Measurements from ENCODE around the gene KIF26A. TPM values are rescaled to one million over a fixed set of nuclear protein-coding genes. Genes with fewer than 3 reads are reported as not detected.
A peak's percentile ranks its signal among the peaks of the same experiment; 100 is the strongest.
"Not testable (repeated sequence)": the region's sequence is repeated elsewhere in the genome, so short reads cannot be mapped to it uniquely, and the experiment has no call there.

Gene KIF26A
- total RNA-seq, 3 donors from 2014 or later = 1.4 to 4.6 (median 2.2) TPM

DNA sequence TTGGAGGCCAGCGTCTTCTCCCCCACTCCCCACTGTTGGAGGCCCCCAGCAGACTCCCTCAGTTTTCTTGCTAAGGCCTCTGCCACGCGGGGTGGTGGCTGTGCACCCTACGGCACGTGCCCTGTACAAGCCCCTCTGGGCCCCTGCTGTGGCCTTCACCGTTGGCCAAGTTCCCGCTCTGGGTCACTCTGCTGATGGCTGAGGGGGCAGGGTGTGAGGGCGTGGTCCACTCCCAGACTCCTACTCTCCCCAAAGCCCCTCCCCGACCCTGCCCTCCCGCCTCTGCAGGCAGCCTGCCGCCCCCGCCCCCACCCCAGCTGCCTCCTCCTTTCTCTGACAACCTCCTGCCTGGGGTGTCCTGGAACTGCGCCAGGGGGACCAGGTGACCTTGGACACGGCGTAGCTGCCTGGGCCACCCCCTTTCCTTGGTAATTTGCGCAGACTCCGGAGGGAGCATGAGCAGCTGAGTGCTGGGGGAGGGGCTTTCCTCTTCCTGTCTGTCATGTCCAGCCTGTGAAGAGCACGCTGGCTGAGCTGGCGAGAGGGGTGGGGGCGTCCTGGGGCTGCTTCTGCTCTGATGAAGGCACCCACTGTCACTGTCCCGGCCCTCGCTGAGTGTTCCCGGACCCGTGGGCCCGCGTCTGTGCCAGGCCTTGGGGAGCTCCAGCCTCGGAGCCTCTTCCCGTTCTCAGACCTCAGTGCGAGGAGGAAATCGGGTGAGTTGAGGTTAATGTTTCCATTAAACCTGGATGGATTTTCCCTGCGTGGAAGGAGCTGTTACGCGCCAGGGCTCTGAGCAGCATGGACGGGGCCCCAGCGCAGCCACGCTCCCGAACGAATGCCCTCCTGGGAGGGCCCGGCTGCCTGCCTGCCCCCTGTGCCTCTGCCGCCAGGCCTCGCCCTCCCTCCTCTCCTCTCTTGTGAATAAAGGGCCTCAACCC is 85.0 kb downstream of the KIF26A start:
- Histone ChIP-seq H3K4me3 (peak overlapping the region in 2 of 3 donors; percentile 39 to 57), H3K9me3 (peaks cover 12 to 14% of the 10 kb centered on the region in 2 donors), H3K27ac (peak overlapping the region in 1 of 2 donors; percentile 32), H3K4me1 (no peaks in the 10 kb centered on the region), H3K27me3 (peaks cover 0 to 53% of the 10 kb centered on the region in 2 donors), H3K36me3 (no peaks in the 10 kb centered on the region)
- DNase-seq (ENCODE audit: low spot score in 2 of 2) = no peak
- TF ChIP-seq POLR2AphosphoS5 (IDR thresholded peaks at IDR 0.05) (no peak), POLR2A (IDR thresholded peaks at IDR 0.05) (no peak)
- TF ChIP-seq, protein P1, sequence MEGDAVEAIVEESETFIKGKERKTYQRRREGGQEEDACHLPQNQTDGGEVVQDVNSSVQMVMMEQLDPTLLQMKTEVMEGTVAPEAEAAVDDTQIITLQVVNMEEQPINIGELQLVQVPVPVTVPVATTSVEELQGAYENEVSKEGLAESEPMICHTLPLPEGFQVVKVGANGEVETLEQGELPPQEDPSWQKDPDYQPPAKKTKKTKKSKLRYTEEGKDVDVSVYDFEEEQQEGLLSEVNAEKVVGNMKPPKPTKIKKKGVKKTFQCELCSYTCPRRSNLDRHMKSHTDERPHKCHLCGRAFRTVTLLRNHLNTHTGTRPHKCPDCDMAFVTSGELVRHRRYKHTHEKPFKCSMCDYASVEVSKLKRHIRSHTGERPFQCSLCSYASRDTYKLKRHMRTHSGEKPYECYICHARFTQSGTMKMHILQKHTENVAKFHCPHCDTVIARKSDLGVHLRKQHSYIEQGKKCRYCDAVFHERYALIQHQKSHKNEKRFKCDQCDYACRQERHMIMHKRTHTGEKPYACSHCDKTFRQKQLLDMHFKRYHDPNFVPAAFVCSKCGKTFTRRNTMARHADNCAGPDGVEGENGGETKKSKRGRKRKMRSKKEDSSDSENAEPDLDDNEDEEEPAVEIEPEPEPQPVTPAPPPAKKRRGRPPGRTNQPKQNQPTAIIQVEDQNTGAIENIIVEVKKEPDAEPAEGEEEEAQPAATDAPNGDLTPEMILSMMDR (IDR thresholded peaks at IDR 0.05) = no peak
- intact Hi-C loops (cut with DNase I; ENCODE audit: low total_unique reads) = no loop called here

- H3K9me3 ChIP-seq = peaks cover 12 to 14% of the 10 kb centered on the region in 2 donors
- peak overlapping the region in 1 of 2 donors; percentile 32 for H3K27ac ChIP-seq
- H3K27me3 ChIP-seq = peaks cover 0 to 49% of the 10 kb centered on the region in 2 donors
- no peaks in the 10 kb centered on the region for H3K36me3 ChIP-seq
- peak overlapping the region in 2 of 3 donors; percentile 39 to 57 for H3K4me3 ChIP-seq
- no peak for DNase-seq (ENCODE audit: low spot score in 2 of 2)
- no peaks in the 10 kb centered on the region for H3K4me1 ChIP-seq
- TF ChIP-seq POLR2A (IDR thresholded peaks at IDR 0.05) = no peak
- TF ChIP-seq, protein P1 (IDR thresholded peaks at IDR 0.05) = no peak
- no peak for TF ChIP-seq POLR2AphosphoS5 (IDR thresholded peaks at IDR 0.05)
- intact Hi-C loops (cut with DNase I; ENCODE audit: low total_unique reads) = no loop called here
Measured at GRCh38 chr14:104224131-104224505, 85.7 kb downstream of the KIF26A start.

GRCh38 chr14:104224506-104225277 is 86.3 kb downstream of the KIF26A start:
- Histone ChIP-seq H3K4me3 (peak overlapping the region in 2 of 3 donors; percentile 39 to 57), H3K9me3 (peaks cover 12 to 14% of the 10 kb centered on the region in 2 donors), H3K4me1 (no peaks in the 10 kb centered on the region), H3K27ac (no peak overlapping the region), H3K36me3 (no peaks in the 10 kb centered on the region), H3K27me3 (peaks cover 0 to 47% of the 10 kb centered on the region in 2 donors)
- no peak for DNase-seq (ENCODE audit: low spot score in 2 of 2)
- intact Hi-C loops (cut with DNase I; ENCODE audit: low total_unique reads) = no loop called here
- TF ChIP-seq POLR2AphosphoS5 (IDR thresholded peaks at IDR 0.05) (no peak), POLR2A (IDR thresholded peaks at IDR 0.05) (no peak)
- TF ChIP-seq, protein P1 (IDR thresholded peaks at IDR 0.05) = no peak

GRCh38 chr14:104225278-104226190 is 87.1 kb downstream of the KIF26A start:
- H3K27me3 ChIP-seq = peaks cover 0 to 44% of the 10 kb centered on the region in 2 donors
- DNase-seq (ENCODE audit: low spot score in 2 of 2) = not testable (repeated sequence)

More at GRCh38 chr14:104225278-104226190, 87.1 kb downstream of the KIF26A start:
- intact Hi-C loops (cut with DNase I; ENCODE audit: low total_unique reads); H3K36me3 ChIP-seq; H3K4me1 ChIP-seq; H3K4me3 ChIP-seq; H3K27ac ChIP-seq: not testable (repeated sequence)
- peaks cover 12 to 14% of the 10 kb centered on the region in 2 donors for H3K9me3 ChIP-seq

All from breast epithelium (tissue), 4 donors.